Mesenteric fat pad (tissue), 1 donor: ENCODE results near the gene CEND1. TPM values are rescaled to one million over a fixed set of nuclear protein-coding genes. Genes with fewer than 3 reads are reported as not detected.

ENCODE experiments used
- DNase-seq: peaks from one replicate; pipeline ENCODE4 v3.0.0-alpha.2; 2020; ENCODE audit warnings: low spot score
- total RNA-seq: library from RNA; stranded (reverse); fragmentation: NEBNext Ultra II Directional; extraction: Animal tissue kit (Norgen Biotek cat#: 25700); gene quantifications from one replicate; pipeline ENCODE4 v1.2.1, GENCODE V29; 2021
- donor health status: DM: yes; HTN: yes; CAD: no.

CEND1 gene
- total RNA-seq, 1 donor from 2014 or later, result not detected

- DNase-seq, result no peak
Measured at GRCh38 chr11:779955-780532, 9.8 kb downstream of the CEND1 start.

DNA sequence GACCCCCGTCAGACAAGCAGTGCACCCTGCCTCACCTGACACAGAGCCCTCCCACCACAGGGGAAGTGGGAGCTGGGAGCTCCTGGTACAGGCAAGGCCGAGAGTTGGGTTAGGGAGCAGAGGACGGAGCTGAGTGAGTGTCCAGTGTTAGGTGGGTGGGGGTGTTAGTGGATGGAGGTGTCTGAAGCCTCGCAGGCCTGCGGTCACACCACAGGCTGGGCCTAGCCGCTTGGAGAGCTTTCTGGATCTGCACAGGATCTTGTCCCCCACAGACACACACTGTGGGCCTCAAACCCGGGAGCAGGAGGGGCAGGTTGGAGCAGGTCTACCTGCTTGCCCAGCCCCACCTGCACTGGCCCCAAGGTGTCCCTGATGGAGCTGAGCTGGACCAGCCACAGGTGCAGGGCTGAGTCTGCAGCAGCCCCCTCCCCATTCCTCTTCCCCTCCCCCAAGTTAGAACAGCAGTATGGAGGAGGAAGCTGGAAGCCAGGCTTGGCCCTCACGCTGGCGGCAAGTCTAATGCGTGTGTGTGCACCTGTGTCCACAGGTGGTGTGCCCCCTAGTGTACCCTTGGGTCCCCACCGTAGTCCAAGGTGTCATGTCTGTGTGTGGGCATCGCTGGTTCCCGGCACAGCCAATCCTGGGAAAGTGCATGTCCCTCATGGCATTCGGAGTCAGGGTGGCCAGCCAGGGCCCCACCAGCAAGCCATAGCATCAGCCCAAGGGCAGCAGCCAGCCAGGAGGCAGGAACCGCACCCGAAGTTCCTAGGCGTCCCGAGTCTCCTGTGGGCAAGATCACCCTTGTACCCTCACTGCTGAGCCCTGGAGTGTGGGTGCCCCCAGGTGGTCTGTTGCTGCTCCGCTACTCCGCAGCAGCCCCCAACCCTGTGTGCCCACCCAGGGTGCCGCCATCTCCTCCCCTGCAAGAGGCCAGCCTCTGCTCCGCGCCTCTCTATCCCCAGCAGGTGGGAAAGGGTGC, 10.6 kb downstream of the CEND1 start:
- DNase-seq, result no peak

- peak; percentile 98 for DNase-seq
Measured at GRCh38 chr11:777288-778255, 12.3 kb downstream of the CEND1 start, which contains the start of gene GATD1. GATD1 (minus strand) TSS chr11:777487; CDS start chr11:777462, 25 bp downstream.

GRCh38 chr11:776561-777287, 13.2 kb downstream of the CEND1 start:
- no peak for DNase-seq

- DNase-seq, result no peak
Measured at GRCh38 chr11:776263-776560, 13.7 kb downstream of the CEND1 start.

DNA sequence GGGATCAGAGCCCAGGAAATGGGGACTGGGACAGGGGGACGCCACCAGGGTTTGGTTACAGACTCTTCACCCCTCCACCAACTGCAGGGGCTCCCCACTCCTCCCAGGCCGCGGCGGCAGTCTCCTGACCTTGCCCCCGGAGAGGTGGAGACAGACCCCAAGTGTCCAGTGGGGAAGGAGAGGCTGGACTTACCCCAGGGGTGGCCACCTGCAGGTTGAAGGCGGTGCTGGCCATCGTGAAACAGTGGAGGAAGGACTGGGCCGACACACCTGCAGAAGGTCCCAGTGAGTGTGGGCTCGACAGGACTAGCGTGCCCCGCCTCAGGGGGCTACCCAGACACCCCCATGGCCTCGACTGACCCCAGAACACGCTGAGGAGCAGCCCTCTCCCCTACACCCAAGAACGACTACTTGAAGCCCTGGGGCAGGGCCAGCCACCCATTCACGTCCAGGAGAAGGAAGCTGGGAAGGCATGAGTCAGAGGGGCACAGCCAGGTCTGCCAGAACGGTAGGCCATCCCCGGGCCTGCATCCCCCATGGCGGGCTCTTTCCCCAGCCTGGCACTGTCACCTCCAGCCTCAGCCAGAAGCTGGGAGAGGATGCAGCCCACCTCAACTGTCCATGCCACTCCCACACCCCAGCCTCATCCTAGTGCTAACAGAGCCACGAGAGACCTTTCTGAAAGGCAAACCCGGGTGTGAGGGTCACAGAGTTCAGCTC, 14.9 kb downstream of the CEND1 start:
- DNase-seq, result no peak

DNA sequence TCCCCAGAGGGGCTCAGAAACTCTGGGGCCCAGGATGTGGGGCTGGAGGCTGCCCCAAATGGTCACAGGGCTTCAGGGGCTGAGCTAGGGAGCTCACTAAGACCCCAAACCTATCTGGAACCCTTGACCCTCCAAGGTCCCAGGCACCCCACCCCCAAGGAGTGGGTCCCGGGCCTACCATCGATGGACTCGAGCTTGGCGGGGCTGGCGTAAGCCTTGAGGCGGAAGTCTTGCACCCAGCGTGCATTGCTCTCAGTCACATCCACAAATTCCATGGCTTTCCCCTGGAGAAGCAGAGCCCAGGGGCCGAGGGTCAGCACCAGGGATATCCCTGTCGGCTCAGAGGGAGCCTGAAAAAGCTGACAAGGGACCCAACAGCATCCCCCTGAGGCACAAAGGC, 16.1 kb downstream of the CEND1 start:
- DNase-seq, result no peak

- no peak for DNase-seq
Measured at GRCh38 chr11:773425-773824, 16.5 kb downstream of the CEND1 start.

DNA sequence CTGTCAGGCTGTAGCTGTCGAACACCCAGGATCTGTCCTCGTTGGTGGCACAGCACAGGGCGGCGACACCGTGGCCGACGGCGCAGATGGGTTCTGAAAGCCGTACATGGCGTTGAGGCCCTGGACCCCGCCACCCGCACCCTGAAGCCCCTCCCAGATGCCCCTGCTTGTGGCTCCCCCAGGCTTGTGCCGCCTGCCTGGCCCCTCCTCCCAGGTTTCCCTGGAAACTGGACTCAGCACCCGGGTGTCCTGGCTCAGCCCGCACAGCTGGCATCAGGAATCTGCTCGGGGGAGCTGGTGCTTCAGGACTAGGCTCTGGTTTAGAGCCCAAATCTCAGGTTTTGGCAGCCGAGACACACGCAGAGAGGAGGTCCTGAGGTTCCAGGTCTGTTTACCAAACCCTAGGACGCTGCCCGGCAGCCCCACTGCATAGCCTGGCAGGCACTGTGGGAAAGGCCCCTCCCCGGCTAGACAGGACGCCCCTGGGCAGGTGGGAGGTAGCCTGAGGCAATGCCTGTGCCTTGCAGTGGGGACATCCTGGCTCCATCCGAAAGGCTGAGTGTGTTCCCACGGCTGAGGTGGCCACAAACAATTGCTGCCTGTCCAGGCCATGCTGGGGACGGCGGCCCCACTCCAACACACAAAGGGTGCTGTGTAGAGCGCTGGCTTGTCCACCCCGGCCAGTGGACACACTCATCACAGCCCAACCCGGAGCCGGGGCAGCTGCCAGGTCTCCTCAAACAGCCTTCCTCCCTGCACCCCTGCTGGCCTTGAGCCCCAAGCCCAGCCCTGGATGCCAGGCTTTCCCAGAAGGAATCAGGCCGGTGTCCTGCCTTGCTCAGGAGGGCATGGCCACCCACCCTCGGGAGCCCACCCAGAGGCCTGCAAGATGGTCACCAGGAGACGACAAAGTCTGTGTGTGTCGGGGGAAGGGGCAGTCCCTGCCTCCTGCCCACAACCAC, 17.2 kb downstream of the CEND1 start:
- no peak for DNase-seq

DNA sequence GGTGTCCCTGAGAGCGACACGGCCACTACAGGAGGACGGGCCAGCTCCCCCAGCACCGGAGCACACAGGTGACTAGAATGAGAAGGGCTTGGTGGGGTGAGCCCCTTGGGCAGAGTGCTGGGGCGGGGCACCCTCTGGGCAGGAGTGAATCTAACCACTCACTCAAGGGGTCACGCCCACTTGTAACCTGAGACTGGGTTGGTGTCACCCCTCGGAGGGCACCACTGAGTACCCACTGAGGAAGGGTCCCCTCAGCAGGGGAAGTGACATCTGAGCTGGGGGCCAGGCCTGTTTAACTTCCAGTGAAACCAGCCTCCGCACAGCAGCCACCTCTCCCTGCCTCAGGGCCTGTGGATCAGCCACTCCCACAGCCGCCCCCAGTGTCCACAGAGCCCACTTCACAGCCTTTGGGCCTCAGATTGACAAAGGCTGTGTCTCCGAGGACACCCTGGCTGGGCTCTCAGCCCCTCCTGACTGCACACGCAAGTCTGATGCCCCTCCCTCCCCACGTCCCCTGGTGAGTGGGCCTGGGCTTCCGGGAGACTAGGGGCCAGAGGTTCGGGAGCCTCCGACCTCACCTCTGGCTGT, 18.2 kb downstream of the CEND1 start:
- no peak for DNase-seq

- DNase-seq, result no peak
Measured at GRCh38 chr11:770642-771616, 19.0 kb downstream of the CEND1 start.

DNA sequence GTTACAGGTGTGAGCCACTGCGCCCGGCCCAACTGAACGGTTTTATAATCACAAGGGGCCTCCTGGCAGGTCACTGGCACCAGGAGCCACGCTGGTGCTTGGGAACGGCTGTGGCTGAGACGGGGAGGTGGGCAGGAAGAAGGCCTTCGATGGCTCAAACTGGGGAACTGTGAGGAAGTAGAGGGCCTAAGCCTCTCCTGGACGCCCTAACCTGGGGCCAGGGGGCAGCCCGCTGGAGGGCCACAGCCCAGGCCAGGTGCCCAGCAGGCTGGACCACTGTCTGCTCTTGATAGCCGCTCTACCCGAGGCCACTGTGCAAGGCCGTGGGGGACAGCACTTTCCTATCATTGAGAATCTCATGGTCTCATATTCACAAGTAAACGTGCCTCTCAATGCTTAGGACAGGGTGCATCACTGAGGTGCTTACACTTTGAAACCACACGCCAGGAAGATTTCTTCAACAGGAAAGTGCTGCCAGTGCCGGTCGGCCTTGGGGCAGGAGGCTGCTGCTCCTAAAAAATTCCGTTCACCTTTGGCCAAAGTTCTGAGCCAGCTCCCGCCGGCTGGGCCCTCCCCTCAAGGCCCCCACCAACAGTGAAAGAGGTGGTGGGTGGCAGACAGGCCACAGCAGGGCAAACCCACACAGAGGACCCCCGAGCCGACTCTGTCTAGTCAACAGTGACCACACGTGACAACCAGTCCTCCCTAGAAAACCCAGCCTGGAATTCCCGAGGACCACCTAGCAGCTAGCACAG, 19.8 kb downstream of the CEND1 start:
- DNase-seq, result no peak

DNA sequence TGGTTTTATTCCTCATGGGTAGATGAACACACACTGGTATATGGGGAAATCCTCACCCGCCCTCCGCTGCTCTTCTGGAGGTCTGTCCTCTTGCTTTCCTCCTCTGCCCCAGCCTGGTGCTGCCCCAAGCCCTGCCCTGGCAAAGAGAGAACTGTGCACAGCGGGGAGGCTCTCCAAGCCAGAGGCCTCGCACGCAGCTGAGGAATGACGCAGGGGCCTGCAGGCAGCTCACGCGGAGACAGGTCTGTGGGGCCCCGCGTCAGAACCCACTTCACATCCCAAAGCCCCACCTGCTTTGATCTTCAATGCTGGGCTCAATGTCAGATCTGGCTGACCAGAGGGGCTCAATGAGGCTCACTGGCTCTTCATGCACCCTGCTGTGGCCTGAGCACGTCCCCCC, 22.7 kb downstream of the CEND1 start:
- DNase-seq, result no peak

GRCh38 chr11:766936-767210, 23.0 kb downstream of the CEND1 start:
- no peak for DNase-seq

DNA sequence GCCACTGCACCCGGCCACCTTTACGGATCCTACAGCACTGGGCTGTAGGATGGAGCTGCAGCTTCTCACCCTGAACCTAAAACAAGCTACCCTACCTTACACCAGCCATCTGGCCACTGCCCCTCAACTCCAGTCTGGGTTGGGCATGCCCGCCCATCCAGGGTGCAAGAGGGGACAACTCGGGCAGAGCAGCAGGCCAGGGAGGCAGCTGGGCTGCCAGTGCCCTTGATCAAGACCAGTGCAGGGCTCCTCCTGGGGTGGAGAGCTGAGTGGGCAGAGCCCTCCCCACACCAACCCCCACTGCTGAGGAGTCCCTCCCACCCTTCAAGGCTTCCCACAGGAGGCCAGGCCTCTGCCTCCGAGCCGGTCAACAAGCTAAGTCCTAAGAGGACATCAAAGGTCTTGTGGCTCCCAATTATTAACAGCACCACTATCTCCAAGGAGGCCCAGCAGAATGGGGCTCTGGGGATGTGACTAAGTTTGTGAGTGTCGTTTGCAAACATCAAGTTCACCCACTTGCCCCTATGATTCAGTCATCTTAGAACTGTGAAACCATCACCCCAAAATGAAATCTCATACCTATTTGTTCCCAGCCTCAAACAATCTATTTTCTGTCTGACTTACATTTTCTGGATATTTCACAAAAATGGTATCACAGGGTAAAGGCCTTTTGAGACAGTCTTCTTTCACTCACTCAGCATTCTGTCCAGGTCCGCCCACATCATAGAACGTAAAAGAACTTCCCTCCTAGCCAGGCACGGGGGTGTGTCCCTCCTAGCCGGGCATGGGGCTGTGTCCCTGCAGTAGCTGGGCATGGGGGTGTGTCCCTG, 23.6 kb downstream of the CEND1 start:
- DNase-seq, result no peak

- DNase-seq, result no peak
Measured at GRCh38 chr11:765802-766091, 24.1 kb downstream of the CEND1 start.
